Activated CD4-positive, alpha-beta T cell treated with anti-CD3 and anti-CD28 coated beads, Interleukin-2, amount 10 ng/mL, durations not matched to agents 7 days and 5 days (primary cell): ENCODE results near the gene TMEFF2. TPM values are rescaled to one million over a fixed set of nuclear protein-coding genes. Genes with fewer than 3 reads are reported as not detected.

Experiments used
- CTCF ChIA-PET: fragments of 350-600 bp; sonication (Branson Sonifier 250); formaldehyde crosslinking; loops from one replicate; lab custom pipeline; 2021; ENCODE audit warnings: antibody characterized with exemption; lab: Charles Lee
- POLR2A ChIA-PET: fragments of 350-600 bp; sonication (Branson Sonifier 250); formaldehyde crosslinking; loops from one replicate; lab custom pipeline; 2021; ENCODE audit warnings: antibody characterized with exemption; lab: Charles Lee
- DNase-seq: peaks from one replicate; pipeline ENCODE4 v3.0.0-alpha.2; 2020
- H3K27ac Mint-ChIP-seq: one replicate; pipeline ENCODE4 v1.8.0; 2021; ENCODE audit warnings: mild to moderate bottlenecking, moderate library complexity, mixed read lengths
- H3K27me3 Mint-ChIP-seq: one replicate; pipeline ENCODE4 v1.8.0; 2021; ENCODE audit warnings: mixed read lengths
- H3K36me3 Mint-ChIP-seq: one replicate; pipeline ENCODE4 v1.8.0; 2021; ENCODE audit warnings: low read depth, mixed read lengths
- H3K4me1 Mint-ChIP-seq: one replicate; pipeline ENCODE4 v1.8.0; 2021; ENCODE audit warnings: mixed read lengths
- H3K4me3 Mint-ChIP-seq: one replicate; pipeline ENCODE4 v1.8.0; 2021; ENCODE audit warnings: mild to moderate bottlenecking, moderate library complexity, mixed read lengths
- H3K9me3 Mint-ChIP-seq: one replicate; pipeline ENCODE4 v1.8.0; 2021; ENCODE audit warnings: mixed read lengths
- total RNA-seq, 2 experiments: library from RNA; stranded (reverse); gene quantifications; one replicate each; pipeline ENCODE4 v1.2.3, GENCODE V29; 2021

TMEFF2 gene, protein sequence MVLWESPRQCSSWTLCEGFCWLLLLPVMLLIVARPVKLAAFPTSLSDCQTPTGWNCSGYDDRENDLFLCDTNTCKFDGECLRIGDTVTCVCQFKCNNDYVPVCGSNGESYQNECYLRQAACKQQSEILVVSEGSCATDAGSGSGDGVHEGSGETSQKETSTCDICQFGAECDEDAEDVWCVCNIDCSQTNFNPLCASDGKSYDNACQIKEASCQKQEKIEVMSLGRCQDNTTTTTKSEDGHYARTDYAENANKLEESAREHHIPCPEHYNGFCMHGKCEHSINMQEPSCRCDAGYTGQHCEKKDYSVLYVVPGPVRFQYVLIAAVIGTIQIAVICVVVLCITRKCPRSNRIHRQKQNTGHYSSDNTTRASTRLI
- not detected for total RNA-seq

DNA sequence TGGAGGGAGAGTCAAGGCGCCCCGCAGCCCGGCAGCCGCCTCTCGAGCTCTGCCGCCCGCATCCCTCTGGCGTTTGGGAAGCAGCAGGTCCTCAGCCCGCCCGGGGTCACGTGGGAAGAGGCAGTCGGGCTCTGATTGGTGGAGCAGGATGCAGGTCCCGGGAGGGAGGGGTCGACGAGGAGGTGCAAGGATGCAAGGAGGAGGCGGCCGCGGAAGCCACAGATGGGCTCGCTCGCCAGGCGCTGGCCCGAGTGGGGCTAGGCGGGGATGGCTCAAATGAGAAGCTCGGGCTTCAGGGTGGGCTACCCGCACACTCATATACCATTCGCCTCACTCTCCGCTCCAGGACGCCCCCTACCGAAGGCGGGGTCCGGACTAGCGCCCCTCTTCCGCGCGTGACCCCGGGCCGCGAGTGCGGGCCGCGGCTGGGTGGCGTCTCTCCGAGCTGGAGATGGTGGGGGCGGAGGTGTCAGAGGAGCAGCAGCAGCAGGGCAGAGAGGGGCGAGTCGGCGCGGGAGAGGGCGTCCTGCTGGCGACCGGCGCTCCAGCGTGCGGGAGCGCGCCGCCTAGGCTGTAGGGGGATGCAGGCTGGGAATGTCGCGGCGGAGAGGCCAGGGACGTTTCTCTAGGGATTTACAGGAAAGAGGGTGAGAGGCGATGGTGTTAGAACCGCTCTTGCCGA lies at the start of gene TMEFF2:
TSS of gene TMEFF2 (minus strand) at position 68 of the 682 bp plus-strand sequence. CDS start 409 bp downstream, outside the sequence.
- Mint-ChIP-seq H3K27ac (no peak within 1 kb of the TSS), H3K36me3 (no peaks in the 10 kb centered on the region), H3K9me3 (no peaks in the 10 kb centered on the region), H3K4me3 (peak within 1 kb of the TSS; percentile 67), H3K27me3 (peaks cover 83% of the 10 kb centered on the region), H3K4me1 (peaks cover 31% of the 10 kb centered on the region)
- CTCF ChIA-PET = interaction anchor here (0.6 to 1.5 kb wide), 2 partner anchors 33 to 103 kb away, joined by 3 to 4 read pairs; no protein-coding TSS in a partner anchor
- DNase-seq = peak; percentile 36
- POLR2A ChIA-PET = no interaction called here

DNA sequence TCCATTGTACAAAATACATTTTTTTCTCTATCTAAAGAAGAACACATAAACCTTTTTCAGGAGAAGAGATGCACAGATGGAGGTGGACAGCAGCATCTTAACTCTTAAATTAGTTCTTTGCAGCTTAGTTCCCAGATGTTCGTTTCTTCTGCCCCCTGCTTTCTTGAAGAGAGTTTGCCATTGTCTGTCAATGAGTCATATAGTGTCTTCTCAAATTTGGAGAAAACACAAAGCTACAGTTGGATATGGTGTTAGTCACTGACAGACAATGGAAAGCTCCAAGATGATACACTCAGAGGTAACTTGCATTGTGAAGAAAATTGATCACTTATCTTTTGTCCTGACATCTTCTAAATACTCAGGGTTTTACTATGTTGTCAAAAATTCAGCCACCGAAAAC lies 48.8 kb upstream of the TMEFF2 start:
- Mint-ChIP-seq H3K4me1 (no peaks in the 10 kb centered on the region), H3K9me3 (no peaks in the 10 kb centered on the region)
- POLR2A ChIA-PET = interaction anchor here (0.7 kb wide), 1 partner anchor 97 kb away, joined by 3 read pairs; no protein-coding TSS in a partner anchor

DNA sequence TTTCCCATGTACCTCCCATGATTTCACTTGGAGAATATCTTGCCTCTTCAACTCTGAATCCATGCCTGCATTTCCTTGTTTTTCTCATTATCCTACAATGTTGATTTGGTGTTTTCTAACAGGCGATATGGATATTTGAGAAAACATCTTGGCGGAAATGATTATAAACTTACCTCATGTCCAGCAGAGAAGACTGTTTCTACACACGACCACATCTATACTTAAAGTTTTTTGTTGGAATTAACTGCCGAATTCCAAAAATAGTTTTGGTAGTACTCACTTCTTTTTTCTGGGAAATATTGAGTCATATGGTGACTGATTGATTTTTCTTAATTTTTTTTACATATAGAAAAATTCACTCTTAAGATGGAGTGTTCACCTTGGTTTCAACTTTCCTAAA lies 41.4 kb upstream of the TMEFF2 start:
- DNase-seq = no peak
- CTCF ChIA-PET = no interaction called here
- Mint-ChIP-seq H3K27me3 (no peaks in the 10 kb centered on the region), H3K27ac (no peak overlapping the region), H3K36me3 (no peaks in the 10 kb centered on the region), H3K4me1 (no peaks in the 10 kb centered on the region), H3K4me3 (no peak overlapping the region), H3K9me3 (no peaks in the 10 kb centered on the region)
- POLR2A ChIA-PET = no interaction called here

More for the DNA sequence above, 48.8 kb upstream of the TMEFF2 start:
- no peak overlapping the region for H3K27ac Mint-ChIP-seq
- no peaks in the 10 kb centered on the region for H3K27me3 Mint-ChIP-seq
- CTCF ChIA-PET = no interaction called here
- H3K36me3 Mint-ChIP-seq = no peaks in the 10 kb centered on the region
- no peak overlapping the region for H3K4me3 Mint-ChIP-seq
- no peak for DNase-seq

DNA sequence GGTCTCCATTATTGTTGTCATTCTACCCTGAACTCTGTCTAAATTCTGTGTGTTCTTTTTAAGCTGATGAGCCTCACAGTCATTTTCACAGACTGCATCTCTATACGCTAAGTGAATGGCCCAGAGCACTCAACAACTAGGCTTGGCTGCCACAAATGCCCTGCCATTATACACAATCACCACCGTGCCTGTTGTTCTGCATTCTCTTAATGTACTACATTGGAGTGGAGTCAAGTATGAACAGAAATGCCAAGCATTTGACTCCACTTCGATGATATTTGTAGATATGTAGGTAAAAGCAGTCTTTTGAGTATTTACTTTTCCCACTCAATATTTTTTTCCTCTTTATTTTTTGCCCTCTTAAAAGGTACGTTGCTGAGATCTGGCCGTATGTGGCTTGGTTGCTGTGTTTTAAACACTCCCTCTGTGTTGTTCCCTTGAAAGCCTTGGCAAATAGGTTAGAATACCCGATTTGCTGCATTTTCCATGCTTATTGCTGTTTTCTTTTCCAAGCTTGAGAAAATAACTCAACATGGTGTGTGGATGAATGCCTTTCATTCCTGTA lies 36.2 kb upstream of the TMEFF2 start:
- no peaks in the 10 kb centered on the region for H3K36me3 Mint-ChIP-seq

DNA sequence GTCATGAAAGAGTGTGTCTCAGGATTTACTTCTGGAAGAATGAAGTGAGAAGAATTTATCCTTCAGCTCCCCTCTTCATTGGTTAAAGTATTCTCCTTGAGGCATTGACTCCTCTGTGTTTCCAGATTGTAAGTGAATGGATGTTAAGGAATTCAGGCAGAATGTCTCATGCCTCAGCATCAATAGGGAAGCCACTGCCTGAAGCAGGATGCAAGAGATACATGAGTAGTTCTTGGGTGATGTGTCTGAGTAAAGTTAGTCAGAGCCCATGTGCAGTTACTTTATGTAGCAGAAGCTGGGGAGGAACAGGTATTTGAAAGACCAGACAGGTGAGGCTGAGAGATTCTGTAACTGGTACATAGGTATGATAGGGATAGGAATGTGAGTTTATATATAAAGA lies 34.0 kb upstream of the TMEFF2 start:
- POLR2A ChIA-PET = no interaction called here
- no peak overlapping the region for H3K4me3 Mint-ChIP-seq
- CTCF ChIA-PET = no interaction called here
- no peaks in the 10 kb centered on the region for H3K36me3 Mint-ChIP-seq
- no peaks in the 10 kb centered on the region for H3K4me1 Mint-ChIP-seq
- no peaks in the 10 kb centered on the region for H3K27me3 Mint-ChIP-seq
- no peak overlapping the region for H3K27ac Mint-ChIP-seq
- no peaks in the 10 kb centered on the region for H3K9me3 Mint-ChIP-seq
- no peak for DNase-seq

More for the DNA sequence above, 36.2 kb upstream of the TMEFF2 start:
- ChIA-PET POLR2A (no interaction called here), CTCF (no interaction called here)
- H3K4me1 Mint-ChIP-seq = no peaks in the 10 kb centered on the region
- no peak overlapping the region for H3K4me3 Mint-ChIP-seq
- no peak for DNase-seq
- no peak overlapping the region for H3K27ac Mint-ChIP-seq
- H3K27me3 Mint-ChIP-seq = no peaks in the 10 kb centered on the region
- H3K9me3 Mint-ChIP-seq = no peaks in the 10 kb centered on the region

DNA sequence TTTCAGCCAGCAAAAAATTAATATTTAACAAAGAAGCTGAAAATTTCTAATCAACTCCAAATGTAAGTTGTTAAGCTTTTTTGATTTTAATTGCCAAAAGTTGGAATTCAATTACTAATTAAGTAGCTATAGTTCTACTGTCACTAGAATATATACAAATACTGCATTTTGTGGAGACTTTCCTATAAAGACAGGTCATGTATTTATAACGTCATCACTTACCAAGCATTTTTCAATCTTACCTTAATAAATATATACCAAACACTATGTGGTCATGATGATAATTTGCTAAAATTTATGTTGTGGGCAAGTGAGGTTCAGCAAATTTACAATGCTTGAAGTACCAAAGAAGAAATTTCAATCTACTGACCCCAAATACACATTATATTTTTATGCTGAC lies 24.2 kb upstream of the TMEFF2 start:
- CTCF ChIA-PET = no interaction called here
- DNase-seq = no peak
- H3K36me3 Mint-ChIP-seq = no peaks in the 10 kb centered on the region
- H3K27ac Mint-ChIP-seq = no peak overlapping the region
- H3K27me3 Mint-ChIP-seq = no peaks in the 10 kb centered on the region
- no peaks in the 10 kb centered on the region for H3K9me3 Mint-ChIP-seq
- no peaks in the 10 kb centered on the region for H3K4me1 Mint-ChIP-seq
- H3K4me3 Mint-ChIP-seq = no peak overlapping the region
- POLR2A ChIA-PET = no interaction called here

DNA sequence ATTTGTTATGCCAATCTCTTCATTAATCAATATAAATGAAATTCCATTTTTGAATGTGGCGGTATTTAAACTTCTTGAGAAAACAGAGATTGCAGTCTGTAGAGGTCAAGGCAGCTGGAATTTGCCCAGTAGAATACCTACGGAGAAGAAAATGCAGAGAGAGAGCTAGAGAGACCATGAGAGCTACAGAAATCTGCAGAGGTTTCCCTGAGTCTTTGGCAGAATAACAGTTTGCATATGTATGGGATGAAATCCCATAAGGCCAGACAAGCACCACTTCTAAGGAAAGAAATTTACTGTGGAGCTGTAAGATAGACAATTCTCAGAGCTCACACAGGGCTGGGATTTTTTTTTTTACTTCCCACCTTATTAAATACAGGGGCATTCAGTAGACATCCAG lies 23.6 kb upstream of the TMEFF2 start:
- Mint-ChIP-seq H3K4me3 (no peak overlapping the region), H3K27ac (no peak overlapping the region)

DNA sequence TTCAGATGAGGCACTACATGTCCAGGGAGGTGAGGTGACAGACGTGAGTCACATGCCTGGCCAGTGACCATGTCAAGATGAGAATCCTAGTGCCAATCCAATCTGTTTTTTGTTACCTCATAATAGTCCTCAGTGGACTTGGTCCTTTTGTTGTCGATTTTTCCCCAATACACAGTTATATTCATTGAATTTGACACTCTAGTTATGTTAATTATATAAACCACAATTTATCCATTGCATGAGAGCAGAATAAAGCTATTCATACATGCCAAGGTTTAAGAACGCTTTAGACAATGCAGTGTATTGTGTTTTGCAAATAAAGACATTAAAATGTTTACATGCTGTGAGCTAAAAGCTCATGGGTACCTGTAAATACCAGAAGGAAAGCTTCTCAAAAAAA lies 21.6 kb upstream of the TMEFF2 start:
- ChIA-PET POLR2A (no interaction called here), CTCF (no interaction called here)
- no peak for DNase-seq
- H3K27me3 Mint-ChIP-seq = peaks cover 6% of the 10 kb centered on the region
- no peaks in the 10 kb centered on the region for H3K36me3 Mint-ChIP-seq
- no peaks in the 10 kb centered on the region for H3K9me3 Mint-ChIP-seq
- no peak overlapping the region for H3K27ac Mint-ChIP-seq
- H3K4me3 Mint-ChIP-seq = no peak overlapping the region
- H3K4me1 Mint-ChIP-seq = no peaks in the 10 kb centered on the region

More for the DNA sequence above, 23.6 kb upstream of the TMEFF2 start:
- H3K27me3 Mint-ChIP-seq = no peaks in the 10 kb centered on the region
- DNase-seq = no peak
- H3K9me3 Mint-ChIP-seq = no peaks in the 10 kb centered on the region
- ChIA-PET POLR2A (no interaction called here), CTCF (no interaction called here)
- H3K4me1 Mint-ChIP-seq = no peaks in the 10 kb centered on the region
- no peaks in the 10 kb centered on the region for H3K36me3 Mint-ChIP-seq

DNA sequence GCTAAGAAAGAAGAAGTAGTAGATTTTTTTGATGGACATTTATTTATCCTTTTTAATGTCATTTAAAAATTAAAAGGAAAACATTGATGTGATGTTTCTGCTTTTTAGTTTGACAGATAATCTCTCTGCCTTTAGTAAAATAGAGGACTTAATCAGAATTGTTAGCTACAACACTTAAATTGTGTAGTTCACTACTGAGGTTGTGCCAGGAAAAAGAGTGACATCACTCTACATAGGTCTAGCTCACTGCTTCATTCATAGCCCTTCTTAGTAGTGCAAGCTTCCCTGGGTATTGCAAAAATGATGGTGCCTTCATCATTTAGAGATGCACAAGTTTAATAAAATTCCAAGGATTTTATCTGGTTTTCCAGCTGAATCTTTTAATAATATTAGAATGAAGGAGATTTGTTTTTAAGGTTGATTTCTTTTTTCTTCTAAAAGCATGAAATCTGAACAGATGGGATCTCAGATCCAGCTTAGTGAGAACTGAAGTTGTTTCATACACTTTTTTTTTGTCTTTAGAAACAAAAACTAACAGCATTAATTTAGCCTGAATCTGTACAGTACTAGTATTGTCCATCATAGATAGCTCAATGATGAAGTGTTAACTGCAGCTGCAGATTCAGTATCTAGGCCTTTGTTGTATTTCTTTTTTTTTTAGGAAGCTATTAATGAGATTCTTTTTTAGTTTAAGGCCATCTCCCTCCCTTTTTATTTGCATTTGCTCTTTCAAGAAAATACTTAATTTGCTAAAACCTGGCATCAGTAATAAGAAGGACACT lies 20.6 kb upstream of the TMEFF2 start:
- DNase-seq = no peak
- Mint-ChIP-seq H3K27ac (no peak overlapping the region), H3K4me3 (no peak overlapping the region), H3K9me3 (no peaks in the 10 kb centered on the region), H3K4me1 (no peaks in the 10 kb centered on the region), H3K27me3 (peaks cover 6% of the 10 kb centered on the region), H3K36me3 (no peaks in the 10 kb centered on the region)
- ChIA-PET CTCF (interaction anchor here (0.6 kb wide), 2 partner anchors 58 to 1900 kb away, joined by 3 to 6 read pairs; no protein-coding TSS in a partner anchor), POLR2A (no interaction called here)

DNA sequence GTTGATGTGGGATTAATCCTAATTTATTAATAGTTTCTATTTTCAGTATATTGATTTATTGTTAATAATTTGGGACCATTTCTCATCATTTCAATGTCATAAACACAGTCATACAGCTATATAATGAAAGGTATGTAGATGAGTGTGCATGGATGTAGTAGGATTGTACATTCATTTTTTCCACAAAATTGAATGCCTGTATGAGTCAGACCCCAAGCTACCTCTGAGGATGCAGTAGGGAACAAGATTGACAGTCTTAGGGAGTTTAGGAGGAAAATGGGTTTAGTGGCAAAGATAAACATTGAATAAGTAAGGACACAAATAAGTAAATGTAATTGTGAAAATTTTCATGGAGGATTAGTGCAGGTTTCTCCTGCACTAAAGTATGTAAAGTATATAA lies 14.1 kb upstream of the TMEFF2 start:
- no peak overlapping the region for H3K4me3 Mint-ChIP-seq

DNA sequence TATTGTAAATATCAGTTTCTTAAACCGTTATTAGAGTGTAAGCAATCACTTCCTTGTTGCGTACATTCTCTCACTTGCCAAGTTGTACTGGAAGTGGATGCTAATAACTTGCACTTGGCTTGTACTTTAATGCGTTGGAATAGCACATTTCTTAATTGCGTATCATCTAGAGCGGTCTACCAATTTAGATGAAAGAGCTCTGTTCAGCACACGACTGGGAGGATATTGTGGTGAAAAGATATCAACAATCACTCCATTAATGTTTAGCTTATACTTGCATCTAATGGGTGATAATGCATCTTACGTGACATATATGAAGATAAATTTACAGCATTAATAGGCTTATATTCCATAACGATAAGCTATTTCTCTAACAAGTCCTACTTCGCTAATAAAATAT lies 11.7 kb upstream of the TMEFF2 start:
- POLR2A ChIA-PET = no interaction called here
- Mint-ChIP-seq H3K9me3 (no peaks in the 10 kb centered on the region), H3K4me1 (no peaks in the 10 kb centered on the region), H3K4me3 (no peak overlapping the region), H3K27ac (no peak overlapping the region), H3K27me3 (peaks cover 13% of the 10 kb centered on the region), H3K36me3 (no peaks in the 10 kb centered on the region)
- CTCF ChIA-PET = no interaction called here
- no peak for DNase-seq

More for the DNA sequence above, 14.1 kb upstream of the TMEFF2 start:
- CTCF ChIA-PET = no interaction called here
- no peak for DNase-seq
- H3K36me3 Mint-ChIP-seq = no peaks in the 10 kb centered on the region
- H3K9me3 Mint-ChIP-seq = no peaks in the 10 kb centered on the region
- H3K27me3 Mint-ChIP-seq = peaks cover 8% of the 10 kb centered on the region
- H3K27ac Mint-ChIP-seq = no peak overlapping the region
- POLR2A ChIA-PET = no interaction called here
- no peaks in the 10 kb centered on the region for H3K4me1 Mint-ChIP-seq

DNA sequence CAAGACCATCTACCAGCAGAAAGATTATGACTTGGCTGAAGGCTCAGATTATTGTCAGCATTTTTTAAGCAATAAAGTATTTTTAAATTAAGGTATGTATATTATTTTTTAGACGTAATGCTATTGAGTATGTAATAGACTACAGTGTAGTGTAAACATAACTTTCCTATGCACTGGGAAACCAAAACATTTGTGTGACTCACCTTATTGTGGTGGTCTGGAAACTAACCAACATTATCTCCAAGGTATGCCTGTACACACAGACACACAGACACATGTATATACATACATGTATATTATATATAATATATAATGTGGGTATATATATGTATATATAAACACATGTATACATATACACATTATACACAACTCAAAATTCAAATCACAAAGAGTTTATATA lies 9.1 kb upstream of the TMEFF2 start:
- Mint-ChIP-seq H3K27me3 (peaks cover 20% of the 10 kb centered on the region), H3K4me1 (no peaks in the 10 kb centered on the region), H3K27ac (no peak overlapping the region), H3K36me3 (no peaks in the 10 kb centered on the region), H3K4me3 (no peak overlapping the region), H3K9me3 (no peaks in the 10 kb centered on the region)
- DNase-seq = no peak
- CTCF ChIA-PET = no interaction called here
- POLR2A ChIA-PET = no interaction called here
